Superior temporal gyrus (tissue), 1 donor: Measurements from ENCODE around the gene CCDC191.

Experiments used
- DNase-seq: peaks from one replicate; pipeline ENCODE4 v3.0.0-alpha.2; 2016; ENCODE audit errors: extremely low spot score

The CCDC191 gene, protein sequence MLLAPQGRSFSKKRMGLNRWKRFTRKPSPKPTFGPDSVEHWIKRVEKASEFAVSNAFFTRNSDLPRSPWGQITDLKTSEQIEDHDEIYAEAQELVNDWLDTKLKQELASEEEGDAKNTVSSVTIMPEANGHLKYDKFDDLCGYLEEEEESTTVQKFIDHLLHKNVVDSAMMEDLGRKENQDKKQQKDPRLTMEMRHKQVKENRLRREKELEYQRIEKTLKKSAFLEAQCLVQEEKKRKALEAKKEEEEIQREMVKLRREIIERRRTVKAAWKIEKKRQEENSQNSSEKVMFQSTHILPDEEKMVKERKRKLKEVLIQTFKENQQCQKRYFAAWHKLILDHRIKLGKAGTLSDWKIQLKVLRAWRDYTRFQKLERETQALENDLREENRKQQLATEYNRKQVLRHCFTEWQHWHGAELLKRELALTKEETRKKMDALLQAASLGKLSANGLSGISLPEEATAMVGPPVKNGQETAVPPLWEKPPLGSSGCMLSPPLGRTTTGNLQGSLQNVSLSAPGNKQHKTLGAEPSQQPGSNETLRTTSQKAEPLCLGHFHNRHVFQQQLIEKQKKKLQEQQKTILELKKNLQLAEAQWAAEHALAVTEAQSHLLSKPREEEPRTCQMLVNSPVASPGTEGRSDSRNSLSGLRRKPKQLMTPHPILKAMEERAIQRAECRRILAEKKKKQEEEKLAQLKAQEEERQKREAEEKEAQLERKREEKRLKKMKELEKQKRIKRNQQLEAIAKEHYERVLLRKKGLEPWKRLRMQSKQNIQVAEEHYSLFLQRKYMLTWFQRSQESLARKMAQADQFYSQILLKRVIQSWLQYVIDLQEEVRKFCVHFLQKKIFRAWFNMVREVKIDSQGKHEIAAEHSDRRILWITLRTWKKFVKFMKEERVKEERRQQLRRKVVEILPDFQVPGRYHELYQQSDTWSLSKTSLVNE

GRCh38 chr3:114056130-114057010 is at the start of gene CCDC191, which contains the start of gene QTRT2:
Gene CCDC191 (minus strand): TSS chr3:114056526. CDS start chr3:114056466, 60 bp downstream.
Gene QTRT2 (plus strand): TSS chr3:114056737. CDS start chr3:114065258, 8,521 bp downstream.
- peak; percentile 100 for DNase-seq

- no peak for DNase-seq
Observed at GRCh38 chr3:114104414-114104813, 48.1 kb upstream of the CCDC191 start.

GRCh38 chr3:114103858-114104257 is 47.5 kb upstream of the CCDC191 start:
- no peak for DNase-seq

DNA sequence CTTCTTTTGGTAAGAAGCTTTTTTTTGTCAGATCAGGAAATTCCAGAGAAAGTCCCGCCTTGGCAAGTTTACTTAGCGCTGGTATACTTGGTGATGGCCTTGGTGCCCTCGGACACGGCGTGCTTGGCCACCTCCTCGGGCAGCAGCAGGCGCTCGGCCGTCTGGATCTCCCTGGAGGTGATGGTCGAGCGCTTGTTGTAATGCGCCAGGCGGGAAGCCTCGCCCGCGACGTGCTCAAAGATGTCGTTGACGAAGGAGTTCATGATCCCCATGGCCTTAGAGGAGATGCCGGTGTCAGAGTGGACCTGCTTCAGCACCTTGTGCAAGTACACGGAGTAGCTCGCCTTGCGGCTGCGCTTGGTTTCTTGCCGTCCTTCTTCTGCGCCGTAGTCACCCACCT is 46.9 kb upstream of the CCDC191 start:
- no peak for DNase-seq

DNA sequence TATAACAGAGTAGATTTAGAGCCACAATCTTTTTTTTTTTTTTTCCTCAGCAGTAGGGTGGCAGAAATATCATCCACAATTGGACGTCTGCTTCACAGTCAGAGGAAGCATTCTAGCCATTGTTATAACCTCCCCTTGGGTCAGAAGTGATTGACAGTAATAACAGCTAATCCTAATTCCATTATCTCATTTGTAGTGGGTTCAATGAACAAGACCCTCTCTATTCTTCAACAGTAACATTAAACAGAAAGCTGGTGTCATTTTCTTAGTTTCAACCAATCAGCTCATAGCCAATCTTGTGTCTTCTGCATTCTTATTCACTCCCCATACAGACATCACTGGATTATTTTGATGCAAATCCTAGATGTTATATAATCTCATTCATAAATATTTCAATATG is 44.8 kb upstream of the CCDC191 start:
- no peak for DNase-seq

GRCh38 chr3:114095796-114096195 is 39.5 kb upstream of the CCDC191 start:
- no peak for DNase-seq

GRCh38 chr3:114093596-114093995 is 37.3 kb upstream of the CCDC191 start:
- DNase-seq: no peak

DNA sequence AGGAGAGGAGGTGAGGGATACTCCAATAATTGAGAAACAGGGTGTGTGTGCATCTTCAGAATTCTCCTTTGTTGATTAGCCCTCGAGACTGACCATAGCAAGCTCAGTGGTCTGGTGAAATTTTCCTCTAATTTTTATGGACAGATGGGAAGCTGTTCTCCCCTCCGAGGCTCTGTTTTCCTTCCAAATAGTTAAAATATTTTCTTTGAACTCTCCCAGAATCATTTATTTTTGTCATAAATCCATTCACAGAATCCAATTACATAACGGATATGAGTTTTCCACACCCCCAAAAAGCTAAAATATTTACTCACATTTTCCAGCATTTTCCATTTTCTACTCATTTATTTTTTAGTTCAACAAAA is 36.7 kb upstream of the CCDC191 start:
- no peak for DNase-seq

DNA sequence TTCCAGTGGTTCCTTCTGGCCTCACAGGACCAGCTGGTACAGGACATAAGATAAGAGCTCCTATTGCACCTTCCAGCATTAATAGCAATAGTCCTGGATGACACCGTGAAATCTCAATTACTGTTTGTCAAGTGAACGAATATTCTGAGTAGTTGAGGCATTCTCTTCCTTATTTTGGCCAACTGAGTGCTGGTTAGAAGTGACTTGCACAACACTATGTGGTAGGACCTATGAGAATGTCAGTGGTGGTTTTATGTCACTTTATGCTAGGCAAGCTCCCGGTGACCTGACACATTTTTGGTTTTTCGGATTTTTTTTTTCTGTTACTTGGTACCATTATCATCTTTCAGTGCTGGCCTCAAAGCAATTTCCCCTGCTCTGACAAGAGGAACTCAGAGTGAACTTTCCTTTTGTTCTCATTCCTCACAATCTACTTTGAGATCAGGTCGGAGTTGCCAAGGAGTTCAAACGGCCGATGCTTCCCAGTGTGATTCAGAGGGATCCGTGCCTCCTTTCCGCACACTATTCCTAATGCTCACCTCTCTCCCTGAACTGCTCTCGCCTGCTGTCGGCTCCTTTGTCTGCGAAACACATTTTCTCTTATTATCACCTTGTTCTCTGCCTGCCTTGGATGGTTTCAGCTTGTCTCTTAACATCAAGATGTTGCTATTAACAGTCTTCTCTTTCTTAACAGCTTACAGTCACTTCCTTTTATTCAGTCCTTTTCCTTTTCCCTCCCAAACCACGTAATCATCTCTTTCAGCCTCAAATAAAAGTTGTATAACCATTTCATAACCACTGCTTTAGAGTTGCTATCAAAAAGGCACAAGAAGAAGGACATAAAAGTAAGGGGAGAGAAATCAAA is 36.1 kb upstream of the CCDC191 start:
- no peak for DNase-seq

DNA sequence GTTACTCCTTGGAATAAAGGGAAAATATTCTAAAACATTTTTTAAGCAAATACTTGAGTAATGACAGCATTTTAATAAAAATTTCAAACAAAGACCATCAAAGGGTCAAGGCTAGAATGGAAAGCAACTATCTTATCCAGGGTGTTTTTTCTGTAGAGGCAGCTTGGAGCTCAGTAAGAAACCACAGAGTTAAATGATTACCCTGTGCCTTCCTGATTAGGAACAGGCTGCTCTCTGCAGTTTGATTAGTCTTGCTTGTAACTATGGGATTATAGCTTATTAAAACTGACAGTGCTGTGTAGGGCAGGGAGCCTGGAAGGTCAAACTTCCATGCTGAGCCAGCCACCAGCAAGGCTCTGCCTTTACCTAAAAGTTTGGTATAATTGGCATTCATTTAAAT is 33.3 kb upstream of the CCDC191 start:
- no peak for DNase-seq

- DNase-seq: no peak
Observed at GRCh38 chr3:114086356-114086755, 30.0 kb upstream of the CCDC191 start.

DNA sequence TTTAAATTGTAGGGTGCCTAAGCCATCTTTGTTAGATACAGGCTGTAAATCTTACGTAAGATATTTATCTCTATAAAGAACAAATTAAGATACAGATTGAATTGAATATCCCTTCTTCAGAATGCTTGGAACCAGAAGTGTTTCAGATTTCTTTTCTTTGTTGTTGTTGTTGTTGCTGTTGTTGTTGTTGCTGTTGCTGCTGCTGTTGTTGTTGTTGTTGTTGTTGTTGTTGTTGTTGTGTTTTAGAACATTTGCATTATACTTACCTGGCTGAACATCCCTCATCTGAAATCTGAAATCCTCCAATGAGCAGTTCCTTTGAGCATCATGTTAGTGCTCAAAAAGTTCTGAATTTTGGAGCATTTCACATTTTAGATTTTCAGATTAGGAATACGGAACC is 26.8 kb upstream of the CCDC191 start:
- DNase-seq: no peak

GRCh38 chr3:114081037-114081436 is 24.7 kb upstream of the CCDC191 start:
- no peak for DNase-seq

- DNase-seq: no peak
Observed at GRCh38 chr3:114080201-114080600, 23.9 kb upstream of the CCDC191 start.

- DNase-seq: no peak
Observed at GRCh38 chr3:114079761-114080160, 23.4 kb upstream of the CCDC191 start.

GRCh38 chr3:114078126-114078525 is 21.8 kb upstream of the CCDC191 start:
- DNase-seq: no peak

GRCh38 chr3:114076711-114077110 is 20.4 kb upstream of the CCDC191 start:
- no peak for DNase-seq

- DNase-seq: no peak
Observed at GRCh38 chr3:114071786-114072185, 15.5 kb upstream of the CCDC191 start.

DNA sequence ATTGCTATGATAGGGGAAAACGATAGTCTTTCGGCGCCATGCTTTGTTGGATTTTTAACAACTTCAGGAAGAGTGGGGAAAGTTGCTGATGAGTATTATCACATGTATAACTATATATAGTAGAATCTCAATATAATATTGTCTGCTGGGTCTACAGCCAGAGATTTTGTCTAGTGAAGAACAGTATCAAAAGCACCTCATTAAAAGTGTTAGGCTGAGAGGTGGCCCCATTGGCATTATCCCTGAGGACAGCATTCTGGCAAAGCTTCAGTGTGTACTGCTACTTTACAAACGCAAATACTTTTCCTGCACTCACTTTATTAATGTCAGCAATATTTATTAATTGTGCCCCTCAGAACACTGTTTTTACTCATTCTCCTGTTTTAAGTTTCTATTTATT is 12.0 kb upstream of the CCDC191 start:
- no peak for DNase-seq

- DNase-seq: no peak
Observed at GRCh38 chr3:114067804-114068203, 11.5 kb upstream of the CCDC191 start.
